NCI-H774 (cell line): ENCODE measurements around the gene REEP3.
"Not testable (repeated sequence)": the region's sequence is repeated elsewhere in the genome, so short reads cannot be mapped to it uniquely, and the experiment has no call there.

Experiments
- DNase-seq: peaks from one replicate; lab custom pipeline; 2025; lab: John Stamatoyannopoulos, UW

REEP3 gene

DNA sequence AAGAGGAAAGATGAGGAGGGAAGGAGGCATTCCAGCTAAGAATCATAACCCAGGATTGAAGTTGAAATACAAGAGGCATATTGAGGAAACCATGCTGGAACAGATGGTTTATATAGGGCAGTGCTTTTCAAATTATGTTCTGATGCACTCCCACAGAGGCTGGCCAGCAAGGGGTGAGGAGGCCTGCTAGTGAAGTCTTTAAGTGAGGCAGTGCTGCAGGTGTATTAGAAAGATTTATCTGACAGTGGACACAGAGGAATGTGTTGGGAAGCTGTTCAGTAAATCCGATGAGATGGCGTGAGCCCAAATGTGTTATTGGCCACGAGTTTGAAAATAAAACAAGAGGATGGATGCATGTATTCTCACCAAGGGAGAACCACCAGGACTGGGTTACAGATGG lies 28.6 kb downstream of the REEP3 start:
- DNase-seq: no peak

DNA sequence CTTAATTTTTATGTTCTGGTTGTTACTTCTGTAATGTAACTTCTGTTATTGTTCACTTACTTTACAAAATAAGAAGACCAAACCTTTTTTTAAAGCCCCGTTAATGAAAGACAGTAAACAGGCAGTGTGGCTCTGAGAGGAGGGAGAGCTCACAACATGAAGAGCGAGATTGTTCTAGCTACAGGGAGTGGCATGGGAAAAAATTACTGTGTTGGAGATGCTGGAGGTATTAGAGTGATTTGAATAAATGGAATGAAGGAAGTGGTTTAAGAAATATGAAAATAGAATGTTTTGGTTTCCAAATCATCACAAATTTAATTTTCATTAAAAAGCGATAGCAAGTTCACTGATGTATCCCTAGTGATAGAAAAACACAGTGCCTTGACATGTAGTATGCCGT lies 31.8 kb downstream of the REEP3 start:
- no peak for DNase-seq

DNA sequence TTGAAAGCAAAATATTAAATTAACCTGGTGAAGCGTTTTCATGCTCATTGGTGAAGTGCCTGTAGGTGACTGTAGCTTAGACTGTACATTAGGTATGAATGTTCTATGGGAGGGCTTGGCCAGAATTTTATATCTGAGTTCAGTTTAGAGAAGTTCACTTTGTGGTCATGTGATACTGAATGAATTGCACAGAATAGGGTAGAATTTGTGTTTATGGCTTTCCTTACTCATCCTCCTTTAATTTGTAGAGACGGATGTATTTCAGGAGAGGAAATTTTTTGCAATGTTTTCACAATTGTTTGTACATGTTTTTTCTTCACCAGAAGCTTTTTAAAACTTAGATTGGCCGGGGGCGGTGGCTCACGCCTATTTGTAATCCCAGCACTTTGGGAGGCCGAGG lies 32.3 kb downstream of the REEP3 start:
- DNase-seq: no peak

DNA sequence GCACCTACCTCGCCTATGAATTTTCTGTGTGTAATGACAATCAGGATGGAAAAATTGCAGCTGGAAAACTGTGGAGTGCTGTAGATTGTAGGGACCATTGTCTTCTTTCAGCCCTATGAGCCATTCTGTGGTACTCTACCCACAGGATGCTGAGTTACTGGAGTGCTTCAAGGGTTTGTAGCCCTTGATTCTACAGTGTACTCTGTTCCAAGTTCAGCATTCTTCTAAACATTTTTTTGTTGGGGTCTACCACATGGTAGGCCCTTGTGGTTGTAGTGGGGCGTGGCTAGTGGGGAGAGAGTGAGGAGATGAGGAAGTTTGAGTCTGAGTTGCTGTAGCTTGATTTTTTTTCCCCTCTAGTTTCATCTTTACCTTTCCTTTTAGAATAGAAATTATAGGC lies 33.5 kb downstream of the REEP3 start:
- no peak for DNase-seq

DNA sequence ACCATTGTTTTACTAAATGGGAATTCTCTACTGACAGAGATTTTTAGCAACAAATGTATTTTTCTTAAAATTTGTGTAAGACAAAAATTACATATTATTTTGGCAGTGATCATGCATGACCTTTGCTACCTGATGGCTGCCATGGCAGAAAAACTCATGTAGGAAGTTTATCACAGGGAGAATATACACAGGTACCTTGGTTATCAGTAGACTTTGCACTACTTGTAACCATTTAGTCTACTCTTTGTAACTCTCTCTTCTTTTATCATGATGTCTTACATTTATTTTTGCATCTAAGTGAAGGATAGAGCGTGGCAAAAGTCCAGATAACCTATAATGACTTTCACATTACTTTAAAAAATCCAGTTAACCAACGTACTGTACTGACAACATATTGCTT lies 34.1 kb downstream of the REEP3 start:
- no peak for DNase-seq

DNA sequence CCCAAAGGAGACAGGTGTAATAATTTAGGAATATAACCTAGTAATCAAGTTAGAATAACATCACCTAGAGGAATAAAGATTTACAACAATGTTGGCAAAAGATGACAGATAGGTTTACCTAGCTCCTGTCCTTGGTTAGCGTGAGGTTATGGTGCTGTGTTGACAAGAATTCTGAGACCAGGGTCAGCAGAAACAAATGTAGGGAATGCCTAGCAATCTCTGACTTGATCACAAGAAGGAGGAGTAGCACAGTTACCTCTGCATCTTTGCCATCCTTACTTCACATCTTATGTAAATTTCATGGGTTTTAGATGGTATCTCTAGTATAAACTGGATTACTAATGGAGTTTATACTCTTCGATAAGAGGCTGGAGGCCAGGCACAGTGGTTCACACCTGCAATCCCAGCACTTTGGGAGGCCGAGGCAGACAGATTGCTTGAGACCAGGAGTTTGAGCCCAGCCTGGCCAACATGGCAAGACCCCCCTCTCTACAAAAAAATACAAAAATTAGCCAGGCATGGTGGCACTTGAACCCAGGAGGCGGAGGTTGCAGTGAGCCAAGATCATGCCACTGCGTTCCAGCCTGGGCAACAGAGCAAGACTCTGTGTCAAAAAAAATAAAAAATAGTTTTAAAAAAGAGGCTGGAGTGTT lies 37.1 kb downstream of the REEP3 start:
- DNase-seq: no peak

DNA sequence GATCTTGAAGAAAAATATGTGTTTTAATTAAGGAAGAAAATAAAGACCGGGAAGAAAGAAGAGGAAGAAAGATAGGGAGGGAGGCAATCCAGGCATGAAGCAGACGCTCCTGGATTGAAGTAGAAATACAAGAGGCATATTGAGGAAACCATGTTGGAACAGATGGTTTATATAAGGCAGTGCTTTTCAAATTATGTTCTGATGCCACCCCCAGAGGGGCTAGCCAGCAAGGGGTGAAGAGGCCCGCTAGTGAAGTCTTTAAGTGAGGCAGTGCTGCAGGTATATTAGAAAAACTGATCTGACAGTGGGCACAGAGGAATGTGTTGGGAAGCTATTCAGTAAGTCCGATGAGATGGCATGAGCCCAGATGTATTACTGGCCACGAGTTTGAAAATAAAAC lies 40.1 kb downstream of the REEP3 start:
- no peak for DNase-seq

DNA sequence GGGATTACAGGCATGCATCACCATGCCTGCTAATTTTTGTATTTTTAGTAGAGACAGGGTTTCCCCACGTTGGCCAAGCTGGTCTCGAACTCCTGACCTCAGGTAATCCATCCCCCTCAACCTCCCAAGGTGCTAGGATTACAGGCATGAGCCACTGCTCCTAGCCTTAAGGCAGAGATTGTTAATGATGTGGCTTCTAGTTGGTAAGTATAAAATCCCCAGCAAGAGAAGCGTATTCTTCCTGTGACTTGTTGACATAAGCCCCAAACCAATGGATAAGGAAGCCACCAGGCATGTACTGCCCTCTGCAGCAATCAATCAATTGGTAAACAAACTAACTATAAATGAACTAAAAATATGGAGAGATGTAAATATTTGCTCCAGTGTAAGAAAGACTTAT lies 41.2 kb downstream of the REEP3 start:
- DNase-seq: no peak

DNA sequence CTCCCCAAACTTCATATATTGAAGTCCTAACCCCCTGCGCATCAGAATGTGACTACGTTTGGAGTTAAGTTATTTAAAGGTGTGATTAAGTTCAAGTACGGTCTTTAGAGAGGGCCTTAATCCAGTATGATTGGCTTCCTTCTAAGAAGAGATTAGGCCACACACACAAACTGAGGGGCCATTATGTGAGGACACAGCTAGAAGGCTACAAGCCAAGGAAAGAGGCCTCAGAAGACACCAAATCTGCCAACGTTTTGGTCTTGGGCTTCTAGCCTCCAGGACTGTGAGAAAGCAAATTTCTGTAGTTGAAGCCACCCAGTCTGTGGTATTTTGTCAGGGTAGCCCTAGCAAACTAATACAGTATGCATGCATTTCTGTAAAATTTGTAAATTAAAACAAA lies 41.7 kb downstream of the REEP3 start:
- DNase-seq: no peak

DNA sequence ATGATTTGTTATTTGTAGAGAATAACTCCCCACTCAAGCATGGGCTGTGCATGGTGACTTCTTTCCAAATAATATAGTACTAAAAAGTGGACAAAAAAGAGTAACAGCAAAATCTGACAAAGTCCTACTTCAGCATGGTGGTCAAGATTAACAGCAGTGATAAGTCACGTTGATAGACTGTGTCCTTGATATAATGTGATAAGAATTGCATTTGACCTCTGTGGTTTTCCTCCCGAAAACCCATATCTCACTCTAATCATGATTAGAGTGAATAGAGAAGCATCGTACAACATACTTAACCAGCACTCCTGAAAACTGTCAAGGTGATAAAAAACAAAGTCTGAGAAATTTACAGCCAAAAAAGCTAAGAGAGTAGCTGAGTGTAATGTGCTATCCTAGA lies 42.4 kb downstream of the REEP3 start:
- DNase-seq: no peak

DNA sequence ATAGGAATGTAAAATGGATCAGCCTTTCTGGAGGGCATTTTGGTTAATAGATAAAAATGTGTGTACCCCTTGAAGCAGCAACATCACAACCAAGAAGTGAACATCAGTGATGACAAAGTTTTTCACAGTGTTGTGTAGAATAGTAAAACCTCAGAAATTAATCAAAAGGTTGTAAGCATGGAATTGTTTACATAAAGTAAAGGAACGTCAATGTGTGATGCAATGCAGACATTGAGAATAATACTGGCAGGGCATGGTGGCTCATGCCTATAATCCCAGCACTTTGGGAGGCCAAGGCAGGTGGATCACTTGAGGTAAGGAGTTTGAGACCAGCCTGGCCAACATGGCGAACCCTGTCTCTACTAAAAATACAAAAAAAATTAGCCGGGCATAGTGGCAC lies 43.5 kb downstream of the REEP3 start:
- not testable (repeated sequence) for DNase-seq

DNA sequence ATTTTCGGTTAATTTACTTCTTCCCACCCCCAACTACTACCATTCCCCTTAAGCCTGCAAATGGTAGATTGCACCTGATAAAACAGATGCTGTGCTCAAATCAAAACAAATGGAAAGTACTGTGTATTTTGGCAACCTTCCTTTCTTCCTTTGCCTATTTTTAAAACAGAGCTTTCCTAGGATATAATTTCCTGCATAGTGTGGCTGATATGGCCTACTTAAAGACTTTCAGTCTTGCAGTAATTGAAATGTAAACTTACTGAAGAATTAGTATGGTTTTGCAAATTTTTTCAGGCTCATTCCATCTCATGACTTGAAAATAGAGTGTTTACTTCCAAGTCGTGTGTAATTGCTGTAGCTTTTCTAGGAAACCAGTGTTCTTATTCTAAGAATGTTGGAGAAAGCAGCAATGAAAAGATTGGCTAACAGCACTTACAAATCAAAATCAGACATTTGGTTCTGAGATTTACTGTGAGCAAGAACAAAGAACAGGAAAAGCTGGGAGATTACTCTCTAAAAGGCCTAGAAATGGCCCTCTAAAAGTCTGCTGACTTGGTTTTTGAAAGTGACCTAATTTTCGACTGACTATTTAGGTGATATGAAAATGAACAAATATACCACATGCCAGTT lies 52.0 kb downstream of the REEP3 start:
- peak; percentile 30 for DNase-seq

DNA sequence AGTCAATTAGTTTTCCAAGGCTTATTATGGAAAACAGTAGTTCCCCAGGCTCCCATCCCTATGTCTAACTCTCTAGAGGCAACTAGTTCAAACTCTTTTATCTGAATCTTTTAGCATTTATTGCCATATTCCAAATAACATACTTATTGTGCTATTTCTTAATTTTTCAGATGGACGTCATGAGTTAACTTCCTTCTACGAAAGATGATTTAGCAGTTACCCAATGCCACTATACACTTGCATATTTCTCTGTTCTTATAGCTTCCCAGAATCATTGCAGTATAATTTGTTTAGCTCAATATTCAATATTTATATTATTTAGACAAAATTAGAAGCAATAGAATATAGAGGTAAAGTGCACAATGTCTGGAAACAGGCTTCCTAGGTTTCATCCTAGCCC lies 52.8 kb downstream of the REEP3 start:
- no peak for DNase-seq

DNA sequence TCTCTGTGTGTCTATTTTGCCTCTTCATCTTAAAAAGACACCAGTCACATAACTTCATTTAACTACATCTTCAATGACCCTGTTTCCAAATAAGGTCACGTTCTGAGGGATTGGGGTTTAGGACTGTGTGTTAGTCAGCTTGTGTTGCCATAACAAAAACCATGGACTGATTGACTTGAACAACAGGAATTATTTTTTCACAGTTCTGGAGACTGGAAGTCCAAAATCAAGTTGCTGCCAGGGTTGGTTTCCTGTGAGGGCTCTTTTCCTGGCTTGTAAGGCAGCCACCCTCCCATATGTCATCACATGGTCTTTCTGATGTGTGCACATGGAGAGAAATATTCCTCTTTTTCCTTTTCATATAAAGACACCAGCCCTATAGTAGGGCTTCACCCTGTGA lies 55.3 kb downstream of the REEP3 start:
- DNase-seq: no peak

DNA sequence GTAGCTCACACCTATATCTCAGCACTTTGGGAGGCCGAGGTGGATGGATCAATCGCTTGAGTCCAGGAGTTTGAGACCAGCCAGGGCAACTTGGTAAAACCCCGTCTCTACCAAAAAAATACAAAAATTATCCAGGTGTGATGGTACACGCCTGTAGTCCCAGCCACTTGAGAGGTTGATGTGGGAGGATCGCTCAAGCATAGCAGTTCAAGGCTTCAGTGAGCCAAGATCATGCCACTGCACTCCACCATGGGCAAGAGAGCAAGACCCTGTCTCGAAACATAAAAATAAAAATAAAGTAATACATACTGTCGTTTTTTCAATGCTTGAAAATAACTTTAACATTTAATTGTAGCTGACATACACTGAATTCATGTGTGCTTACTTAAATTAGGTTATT lies 57.3 kb downstream of the REEP3 start:
- DNase-seq: no peak

DNA sequence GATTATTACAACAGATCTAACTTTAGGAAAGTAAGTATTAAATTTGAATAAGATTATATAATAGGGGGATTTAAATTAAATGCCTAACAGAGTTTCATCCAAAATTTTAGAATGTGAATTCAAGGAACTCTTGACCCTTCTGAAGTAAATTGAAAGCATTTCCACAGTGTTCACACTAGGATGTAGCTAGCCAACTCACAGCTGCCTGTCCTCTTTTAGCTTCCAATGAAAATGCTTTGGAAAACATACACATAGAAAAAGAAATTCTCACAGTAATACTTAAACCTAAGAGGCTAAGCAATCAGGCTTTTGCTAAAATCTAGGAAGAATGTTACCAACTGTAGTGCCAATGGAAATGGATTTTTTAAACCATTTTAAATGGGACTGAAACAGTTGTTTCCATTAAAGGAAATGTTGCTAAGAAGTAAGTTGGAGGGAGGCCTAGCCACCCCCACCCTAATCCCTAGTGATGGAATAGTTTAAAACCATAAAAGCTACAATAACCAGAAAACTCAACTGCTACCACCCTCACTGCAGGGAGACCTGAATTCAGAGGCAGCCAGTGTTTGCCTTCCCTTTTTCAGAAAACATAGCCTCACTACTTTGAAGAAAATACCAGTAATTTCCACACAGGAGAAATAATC lies 58.3 kb downstream of the REEP3 start:
- no peak for DNase-seq

DNA sequence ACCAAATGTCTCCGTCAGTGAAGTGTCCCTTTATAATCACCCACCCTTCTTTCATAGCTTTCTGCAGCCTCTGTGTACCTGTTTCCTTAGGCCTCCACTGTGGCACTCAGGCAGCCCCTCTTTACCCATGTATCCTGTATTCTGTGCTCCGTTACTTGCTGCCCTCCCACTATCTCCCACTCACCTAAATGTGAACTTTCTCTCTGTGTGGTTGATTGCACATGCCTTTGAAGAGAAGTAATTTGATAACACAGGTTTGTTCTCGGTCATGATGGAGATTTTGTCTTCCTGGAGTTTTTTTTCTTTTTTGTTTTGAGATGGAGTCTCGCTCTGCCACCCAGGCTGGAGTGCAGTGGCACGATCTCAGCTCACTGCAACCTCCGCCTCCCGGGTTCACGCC lies 61.5 kb downstream of the REEP3 start:
- no peak for DNase-seq

DNA sequence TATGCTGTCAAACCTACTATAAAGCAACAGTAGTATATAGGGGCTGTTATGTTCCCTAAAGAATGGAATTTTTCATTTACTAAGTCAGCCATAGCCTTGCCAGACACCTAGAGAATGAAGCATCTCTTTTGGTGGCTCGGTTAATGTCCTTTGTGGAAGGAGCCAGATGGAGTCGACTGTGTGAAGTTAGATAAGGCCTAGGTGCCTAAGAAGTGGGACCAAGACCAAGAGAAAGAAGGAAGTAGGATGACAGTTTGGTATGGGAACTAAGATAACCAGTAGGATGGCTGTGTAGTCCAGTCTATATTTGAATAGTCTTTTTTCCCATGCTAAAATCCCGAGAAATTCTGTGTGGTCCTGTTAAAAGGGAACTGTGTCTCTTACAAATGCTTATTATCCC lies 62.2 kb downstream of the REEP3 start:
- DNase-seq: no peak

DNA sequence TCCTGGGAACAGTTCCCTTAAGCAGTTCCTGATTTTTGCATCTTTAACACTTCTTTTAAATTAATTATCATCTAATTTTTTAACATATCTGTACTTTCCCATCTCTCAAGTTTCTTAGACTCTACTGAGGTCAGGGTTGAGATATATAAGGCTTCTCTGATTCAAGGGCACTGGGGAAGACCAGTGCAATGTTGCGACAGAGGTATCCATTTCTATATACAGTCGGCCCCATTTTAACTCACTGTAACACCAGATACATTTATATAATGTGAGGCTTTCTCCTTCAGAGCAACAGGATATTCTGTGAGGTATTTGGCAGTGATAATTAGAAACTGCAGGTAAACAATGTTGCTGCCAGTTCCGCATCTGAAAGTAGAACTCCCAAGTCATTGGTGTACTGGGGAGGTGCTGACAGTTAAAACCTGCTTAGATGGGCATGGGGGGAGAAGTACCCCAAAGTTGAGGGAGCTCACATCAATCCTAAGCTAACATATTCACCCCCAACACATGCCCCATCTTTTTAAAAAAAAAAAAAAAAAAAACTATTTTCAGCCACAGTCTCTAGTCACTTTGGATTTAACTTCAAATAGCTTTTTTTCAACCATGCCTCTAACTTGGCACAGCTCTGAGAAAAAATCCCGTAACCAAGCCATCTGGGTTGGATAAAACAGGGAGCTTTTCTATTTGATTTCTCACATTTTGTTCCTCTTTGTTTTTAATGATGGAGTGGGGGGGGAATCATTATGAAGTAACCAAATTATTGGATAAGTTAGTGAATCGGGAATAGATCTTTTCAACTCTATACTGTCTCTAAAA lies 62.9 kb downstream of the REEP3 start:
- DNase-seq: no peak

DNA sequence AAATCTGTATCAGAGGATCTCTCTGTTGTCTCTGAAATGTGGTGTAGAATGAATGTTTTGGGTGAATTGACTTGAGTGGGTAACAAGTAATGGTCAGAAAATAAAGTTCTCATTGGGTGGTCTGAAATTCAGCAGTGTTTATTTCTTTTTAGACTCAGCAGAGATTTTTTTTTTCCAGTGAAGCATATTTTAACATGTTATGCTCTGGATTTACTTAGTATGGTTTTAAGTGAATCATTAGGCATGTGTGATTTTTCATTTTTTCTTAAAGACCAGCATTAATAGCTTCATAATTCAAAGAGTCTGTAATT lies 63.5 kb downstream of the REEP3 start:
- DNase-seq: no peak

DNA sequence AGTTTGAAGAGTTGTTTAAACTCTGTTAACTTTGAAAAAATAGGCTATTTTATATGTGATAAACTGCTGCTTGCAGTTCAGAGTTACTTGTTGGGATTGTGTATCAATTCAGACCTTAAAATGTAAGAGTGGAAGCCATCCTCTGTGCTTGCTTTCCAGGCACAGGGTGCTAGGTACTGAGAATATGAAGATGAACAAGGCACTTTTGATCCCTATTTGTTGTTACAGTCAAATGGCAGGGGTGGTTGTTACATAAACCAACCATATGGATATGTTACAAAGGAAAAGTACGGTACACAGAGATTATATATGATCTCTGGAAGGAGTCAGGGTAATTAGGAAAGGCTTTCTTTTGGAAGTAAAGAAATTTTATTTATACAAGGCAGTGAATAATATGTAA lies 63.8 kb downstream of the REEP3 start:
- no peak for DNase-seq

DNA sequence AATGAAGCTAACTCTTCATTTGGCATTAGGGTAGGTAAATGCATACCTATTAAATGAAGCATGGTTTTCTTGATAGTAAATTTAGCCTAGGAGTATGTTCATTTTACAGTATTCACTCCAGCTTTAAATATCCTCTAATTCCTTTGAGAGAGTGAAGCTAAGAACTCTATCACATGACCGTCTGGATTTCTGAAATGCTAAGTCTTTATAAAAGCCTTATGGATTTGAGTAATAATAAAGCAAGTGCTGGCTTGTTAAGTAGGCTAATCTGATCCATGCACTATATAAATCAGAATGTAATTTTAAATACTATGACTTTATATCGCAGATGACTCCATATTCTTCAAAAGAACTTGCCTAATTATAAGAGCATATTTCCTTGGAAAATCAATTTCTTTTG lies 64.8 kb downstream of the REEP3 start:
- DNase-seq: no peak

DNA sequence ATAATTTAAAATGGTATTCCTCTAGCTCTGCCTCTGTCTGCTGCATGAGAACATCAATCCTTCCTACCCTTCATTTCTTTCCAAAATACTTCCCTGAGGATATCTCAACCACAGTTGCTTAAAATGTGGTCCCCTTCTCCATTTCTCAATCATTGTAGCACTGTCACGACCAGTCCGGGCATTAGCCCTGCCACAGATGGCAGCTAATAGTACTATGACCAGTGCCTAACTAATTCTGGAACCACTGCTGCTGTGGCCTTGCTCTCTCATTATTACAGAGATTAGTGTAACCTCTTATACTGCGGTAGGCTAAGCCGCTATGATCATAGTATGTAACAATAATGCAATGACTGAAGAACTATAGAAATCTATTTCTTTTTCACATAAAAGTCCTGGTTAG lies 66.0 kb downstream of the REEP3 start:
- no peak for DNase-seq
